Gastroesophageal sphincter (tissue), 4 donors: Measurements from ENCODE around the gene ARCN1. TPM values are rescaled to one million over a fixed set of nuclear protein-coding genes. Genes with fewer than 3 reads are reported as not detected.
"Not testable (repeated sequence)": the region's sequence is repeated elsewhere in the genome, so short reads cannot be mapped to it uniquely, and the experiment has no call there.

Source experiments
- ATAC-seq: fragments of 150-250 bp; one replicate; pipeline ENCODE4 v1.9.1; 2016; ENCODE audit warnings: mild to moderate bottlenecking, moderate library complexity
- H3K27ac ChIP-seq, 4 donors: fragments of 200-600 bp; sonication (generic) in 3 of 4; 1 replicate in 3 of 4; 2 replicates in 1 of 4; pipeline ENCODE4 v1.5.1; 2016 to 2019
- H3K27me3 ChIP-seq: fragments of 200-600 bp; sonication (generic); one replicate; pipeline ENCODE4 v1.5.1; 2019
- H3K36me3 ChIP-seq, 2 donors: fragments of 200-600 bp; sonication (generic); one replicate each; pipeline ENCODE4 v1.5.1; 2019; ENCODE audit warnings: control low read depth in 1 of 2
- H3K4me1 ChIP-seq, 3 donors: fragments of 200-600 bp; sonication (generic); 1 replicate in 2 of 3; 2 replicates in 1 of 3; pipeline ENCODE4 v1.5.1; 2016 to 2019; ENCODE audit warnings: control low read depth in 2 of 3
- H3K4me3 ChIP-seq, 2 donors: fragments of 200-600 bp; sonication (generic); one replicate each; pipeline ENCODE4 v1.5.1; 2019; ENCODE audit warnings: mild to moderate bottlenecking in 1 of 2, moderate library complexity in 1 of 2
- H3K9me3 ChIP-seq, 3 donors: fragments of 200-600 bp; sonication (generic); one replicate each; pipeline ENCODE4 v1.5.1; 2017 to 2019; ENCODE audit warnings: control low read depth in 2 of 3
- EP300 ChIP-seq: sonication (generic); formaldehyde crosslinking; IDR thresholded peaks from one replicate; pipeline ENCODE4 v1.6.1; 2017; ENCODE audit warnings: antibody characterized with exemption, mild to moderate bottlenecking
- POLR2A ChIP-seq, 2 donors: fragments of 450-650 bp; IDR thresholded peaks; one replicate each; pipeline ENCODE4 v1.6.1; 2017; ENCODE audit warnings: antibody characterized with exemption in 2 of 2, mild to moderate bottlenecking in 2 of 2, moderate library complexity in 1 of 2
- POLR2AphosphoS5 ChIP-seq: sonication (generic); formaldehyde crosslinking; IDR thresholded peaks from one replicate; pipeline ENCODE4 v1.6.1; 2017; ENCODE audit warnings: antibody characterized with exemption
- WGBS, 2 donors: methylation state at CpG; one replicate each; pipeline ENCODE4 v1.1.5; 2018; ENCODE audit warnings: low coverage in 1 of 2; 5-methylcytosine and 5-hydroxymethylcytosine counted together
- total RNA-seq, 4 donors: library from RNA; depleted of rRNA; stranded (reverse); fragments of >200 nt; gene quantifications; one replicate each; pipeline ENCODE4 v1.1.0, GENCODE V29; 2016
- TF ChIP-seq, protein P1 (sequence below), 4 experiments: fragments of 200-600 bp in 2 of 4; fragments of 450-650 bp in 2 of 4; sonication (generic) in 1 of 4; IDR thresholded peaks; one replicate each; pipeline ENCODE4 v1.5.1; 2017 to 2019; ENCODE audit warnings: antibody characterized with exemption in 4 of 4, mild to moderate bottlenecking in 2 of 4, moderate library complexity in 2 of 4

Gene ARCN1
- total RNA-seq, 4 donors from 2014 or later = 84.9 to 141 (median 128) TPM

DNA sequence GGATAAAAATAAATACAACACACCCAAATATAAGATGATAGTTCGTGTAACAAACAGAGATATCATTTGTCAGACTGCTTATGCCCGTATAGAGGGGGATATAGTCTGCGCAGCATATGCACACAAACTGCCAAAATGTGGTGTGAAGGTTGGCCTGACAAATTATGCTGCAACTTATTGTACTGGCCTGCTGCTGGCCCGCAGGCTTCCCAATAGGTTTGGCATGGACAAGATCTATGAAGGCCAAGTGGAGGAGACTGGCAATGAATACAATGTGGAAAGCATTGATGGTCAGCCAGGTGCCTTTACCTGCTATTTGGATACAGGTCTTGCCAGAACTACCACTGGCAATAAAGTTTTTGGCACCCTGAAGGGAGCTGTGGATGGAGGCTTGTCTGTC, 11.4 kb upstream of the ARCN1 start:
- 78 to 91% methylated on average over 3 of the region's 4 CpGs for WGBS, 2 donors
- H3K4me3 ChIP-seq = no peak overlapping the region
- H3K36me3 ChIP-seq = peaks cover 0 to 55% of the 10 kb centered on the region in 2 donors
- TF ChIP-seq, protein P1, sequence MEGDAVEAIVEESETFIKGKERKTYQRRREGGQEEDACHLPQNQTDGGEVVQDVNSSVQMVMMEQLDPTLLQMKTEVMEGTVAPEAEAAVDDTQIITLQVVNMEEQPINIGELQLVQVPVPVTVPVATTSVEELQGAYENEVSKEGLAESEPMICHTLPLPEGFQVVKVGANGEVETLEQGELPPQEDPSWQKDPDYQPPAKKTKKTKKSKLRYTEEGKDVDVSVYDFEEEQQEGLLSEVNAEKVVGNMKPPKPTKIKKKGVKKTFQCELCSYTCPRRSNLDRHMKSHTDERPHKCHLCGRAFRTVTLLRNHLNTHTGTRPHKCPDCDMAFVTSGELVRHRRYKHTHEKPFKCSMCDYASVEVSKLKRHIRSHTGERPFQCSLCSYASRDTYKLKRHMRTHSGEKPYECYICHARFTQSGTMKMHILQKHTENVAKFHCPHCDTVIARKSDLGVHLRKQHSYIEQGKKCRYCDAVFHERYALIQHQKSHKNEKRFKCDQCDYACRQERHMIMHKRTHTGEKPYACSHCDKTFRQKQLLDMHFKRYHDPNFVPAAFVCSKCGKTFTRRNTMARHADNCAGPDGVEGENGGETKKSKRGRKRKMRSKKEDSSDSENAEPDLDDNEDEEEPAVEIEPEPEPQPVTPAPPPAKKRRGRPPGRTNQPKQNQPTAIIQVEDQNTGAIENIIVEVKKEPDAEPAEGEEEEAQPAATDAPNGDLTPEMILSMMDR (IDR thresholded peaks at IDR 0.05) = no peak
- no peak for TF ChIP-seq POLR2A (IDR thresholded peaks at IDR 0.05)
- no peak for TF ChIP-seq EP300
- TF ChIP-seq POLR2AphosphoS5 = no peak
- no peak for ATAC-seq
- H3K27ac ChIP-seq = no peak overlapping the region
- H3K27me3 ChIP-seq = no peaks in the 10 kb centered on the region
- no peaks in the 10 kb centered on the region for H3K9me3 ChIP-seq
- peaks cover 0 to 23% (median 3%) of the 10 kb centered on the region in 3 donors for H3K4me1 ChIP-seq

DNA sequence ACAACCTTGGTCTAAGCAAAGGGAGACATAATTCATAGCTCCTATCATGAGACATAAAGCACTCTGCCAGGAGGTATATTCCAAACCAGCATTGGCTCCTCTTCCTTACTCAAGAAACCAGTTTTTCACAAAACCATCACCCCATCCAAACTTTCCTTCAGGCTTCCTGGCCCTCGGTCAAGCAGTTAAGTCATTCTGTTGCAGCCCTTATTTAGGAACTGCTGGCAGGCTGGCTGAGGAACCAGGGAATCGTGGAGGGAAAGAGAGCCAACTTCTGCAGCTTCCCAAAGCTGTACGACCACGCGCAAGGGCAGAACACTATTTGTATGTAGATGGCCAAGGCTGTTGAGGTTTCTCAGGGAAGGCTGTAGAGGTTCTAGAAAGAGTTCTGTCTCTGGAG, 7.2 kb upstream of the ARCN1 start:
- ATAC-seq = peak; percentile 20
- peaks cover 0 to 13% of the 10 kb centered on the region in 2 donors for H3K36me3 ChIP-seq
- no peaks in the 10 kb centered on the region for H3K9me3 ChIP-seq
- peak overlapping the region; percentile 79 to 86 (median 85) for H3K27ac ChIP-seq
- peak overlapping the region; percentile 62 to 89 for H3K4me3 ChIP-seq
- peaks cover 0 to 28% (median 3%) of the 10 kb centered on the region in 3 donors for H3K4me1 ChIP-seq
- no peak for TF ChIP-seq POLR2AphosphoS5
- TF ChIP-seq POLR2A (IDR thresholded peaks at IDR 0.05) = no peak
- no peak for TF ChIP-seq EP300
- TF ChIP-seq, protein P1 (IDR thresholded peaks at IDR 0.05) = no peak
- 22% methylated on average over 1 of the region's 5 CpGs; no CpG with 5 or more reads in 1 of the 2 donors for WGBS, 2 donors
- H3K27me3 ChIP-seq = no peaks in the 10 kb centered on the region

DNA sequence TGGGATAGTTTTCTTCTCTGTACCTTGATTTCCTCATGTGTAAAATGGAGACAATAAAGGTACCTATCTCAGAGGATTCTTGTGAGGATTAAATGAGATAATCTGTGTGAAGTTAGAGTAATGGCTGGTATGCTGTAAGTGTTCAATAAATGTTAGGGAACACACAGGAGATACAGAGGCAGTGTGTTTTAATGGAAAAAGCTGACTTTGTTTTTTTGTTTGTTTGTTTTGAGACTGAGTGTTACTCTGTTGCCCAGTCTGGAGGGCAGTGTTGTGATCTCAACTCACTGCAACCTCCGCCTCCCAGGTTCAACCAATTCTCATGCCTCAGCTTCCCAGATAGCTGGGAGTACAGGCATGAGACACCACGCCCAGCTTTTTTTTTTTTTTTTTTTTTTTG, 2.5 kb upstream of the ARCN1 start:
- WGBS, 2 donors = 83% methylated on average over 2 of the region's 2 CpGs; no CpG with 5 or more reads in 1 of the 2 donors
- H3K9me3 ChIP-seq = no peaks in the 10 kb centered on the region
- peaks cover 0 to 39% (median 17%) of the 10 kb centered on the region in 3 donors for H3K4me1 ChIP-seq
- no peak overlapping the region for H3K4me3 ChIP-seq
- TF ChIP-seq EP300 = no peak
- TF ChIP-seq POLR2A (IDR thresholded peaks at IDR 0.05) = no peak
- no peak for TF ChIP-seq POLR2AphosphoS5
- TF ChIP-seq, protein P1 (IDR thresholded peaks at IDR 0.05) = no peak
- no peak overlapping the region for H3K27ac ChIP-seq
- H3K36me3 ChIP-seq = no peaks in the 10 kb centered on the region
- no peaks in the 10 kb centered on the region for H3K27me3 ChIP-seq
- ATAC-seq = no peak

DNA sequence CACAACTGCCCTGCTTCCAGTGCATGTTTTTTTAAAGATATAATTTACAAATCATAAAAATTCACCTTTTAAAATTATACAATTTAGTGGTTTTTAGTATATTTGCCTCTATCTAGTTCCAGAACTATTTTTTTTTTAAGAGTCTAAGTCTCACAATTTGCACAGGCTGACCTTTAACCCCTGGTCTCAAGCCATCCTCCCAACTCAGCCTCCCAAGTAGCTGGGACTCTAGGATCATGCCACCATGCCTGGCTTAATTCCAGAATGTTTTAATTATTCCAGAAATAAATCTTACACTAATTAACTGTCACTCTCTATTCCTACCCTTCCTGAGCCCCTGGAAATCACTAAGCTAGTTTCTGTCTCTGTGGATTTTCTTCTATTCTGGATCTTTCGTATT, 1.4 kb upstream of the ARCN1 start:
- H3K9me3 ChIP-seq = no peaks in the 10 kb centered on the region
- no peaks in the 10 kb centered on the region for H3K36me3 ChIP-seq
- H3K4me3 ChIP-seq = no peak overlapping the region
- H3K27me3 ChIP-seq = no peaks in the 10 kb centered on the region
- H3K4me1 ChIP-seq = peaks cover 0 to 41% (median 22%) of the 10 kb centered on the region in 3 donors
- no peak for TF ChIP-seq POLR2A (IDR thresholded peaks at IDR 0.05)
- no peak for TF ChIP-seq EP300
- TF ChIP-seq, protein P1 (IDR thresholded peaks at IDR 0.05) = no peak
- TF ChIP-seq POLR2AphosphoS5 = no peak
- ATAC-seq = no peak
- 93 to 100% methylated on average over 1 of the region's 1 CpG for WGBS, 2 donors
- no peak overlapping the region for H3K27ac ChIP-seq

DNA sequence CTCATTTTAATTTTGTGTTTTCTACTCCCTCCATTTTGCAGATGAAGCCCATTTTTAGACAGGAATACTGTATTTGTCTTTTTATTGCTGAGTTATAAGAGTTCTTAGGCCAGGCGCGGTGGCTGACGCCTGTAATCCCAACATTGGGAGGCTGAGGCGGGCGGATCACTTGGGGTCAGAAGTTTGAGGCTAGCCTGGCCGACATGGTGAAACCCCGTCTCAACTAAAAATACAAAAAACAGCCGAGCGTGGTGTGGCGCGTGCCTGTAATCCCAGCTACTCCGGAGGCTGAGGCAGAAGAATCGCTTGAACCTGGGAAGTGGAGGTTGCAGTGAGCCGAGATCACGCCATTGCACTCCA, 528 bp upstream of the ARCN1 start:
- ATAC-seq = peak; percentile 22
- Histone ChIP-seq H3K4me1 (peaks cover 0 to 46% (median 24%) of the 10 kb centered on the region in 3 donors), H3K4me3 (peak overlapping the region; percentile 85 to 98), H3K27ac (peak overlapping the region; percentile 97 to 99 (median 98))
- H3K9me3 ChIP-seq, H3K27me3 ChIP-seq, H3K36me3 ChIP-seq: not testable (repeated sequence)
- 3% methylated on average over 9 of the region's 15 CpGs; no CpG with 5 or more reads in 1 of the 2 donors for WGBS, 2 donors
